NCI-H1105 (cell line): Measurements from ENCODE around the gene NR1H4.
A peak's percentile ranks its signal among the peaks of the same experiment; 100 is the strongest.
"Not testable (repeated sequence)": the region's sequence is repeated elsewhere in the genome, so short reads cannot be mapped to it uniquely, and the experiment has no call there.

Source experiments
- DNase-seq: peaks from one replicate; lab custom pipeline; 2025; lab: John Stamatoyannopoulos, UW

Gene NR1H4

GRCh38 chr12:100572184-100572583 is 98.5 kb downstream of the NR1H4 start:
- DNase-seq = no peak

- peak; percentile 93 for DNase-seq
Observed at GRCh38 chr12:100573292-100574186, 99.9 kb downstream of the NR1H4 start, which contains the start of gene GAS2L3. TSS of gene GAS2L3 (plus strand) at chr12:100573684. CDS start at chr12:100594905, 21,221 bp downstream.

- DNase-seq = no peak
Observed at GRCh38 chr12:100574187-100575074, 100.8 kb downstream of the NR1H4 start.

- DNase-seq = no peak
Observed at GRCh38 chr12:100576331-100577036, 102.8 kb downstream of the NR1H4 start.

- DNase-seq = no peak
Observed at GRCh38 chr12:100578923-100579322, 105.3 kb downstream of the NR1H4 start.

- no peak for DNase-seq
Observed at GRCh38 chr12:100579844-100580243, 106.2 kb downstream of the NR1H4 start.

GRCh38 chr12:100584256-100584655 is 110.6 kb downstream of the NR1H4 start:
- DNase-seq = no peak

GRCh38 chr12:100591979-100592378 is 118.3 kb downstream of the NR1H4 start:
- no peak for DNase-seq

GRCh38 chr12:100593490-100593889 is 119.8 kb downstream of the NR1H4 start:
- DNase-seq = no peak

GRCh38 chr12:100601626-100602025 is 128.0 kb downstream of the NR1H4 start:
- no peak for DNase-seq

GRCh38 chr12:100602997-100603396 is 129.3 kb downstream of the NR1H4 start:
- DNase-seq = not testable (repeated sequence)

GRCh38 chr12:100608776-100609175 is 135.1 kb downstream of the NR1H4 start:
- DNase-seq = no peak

- no peak for DNase-seq
Observed at GRCh38 chr12:100610666-100611430, 137.2 kb downstream of the NR1H4 start.

- DNase-seq = no peak
Observed at GRCh38 chr12:100612606-100613005, 138.9 kb downstream of the NR1H4 start.
